ENCODE results near the gene FUBP3. TPM values are rescaled to one million over a fixed set of nuclear protein-coding genes. Genes with fewer than 3 reads are reported as not detected.
"Not testable (repeated sequence)": the region's sequence is repeated elsewhere in the genome, so short reads cannot be mapped to it uniquely, and the experiment has no call there.

FUBP3 gene
- total RNA-seq, 1 donor from 2014 or later = 39.0 TPM

GRCh38 chr9:130681769-130682420 is 102.5 kb downstream of the FUBP3 start:
- DNase-seq (ENCODE audit: low spot score) = no peak

- peak; percentile 71 for DNase-seq (ENCODE audit: low spot score)
These were observed 103.2 kb downstream of the FUBP3 start for GRCh38 chr9:130682421-130683121.

- no peak for DNase-seq (ENCODE audit: low spot score)
These were observed 105.7 kb downstream of the FUBP3 start for GRCh38 chr9:130685104-130685503.

- not testable (repeated sequence) for DNase-seq (ENCODE audit: low spot score)
These were observed 106.6 kb downstream of the FUBP3 start for GRCh38 chr9:130685945-130686344.

GRCh38 chr9:130687615-130688014 is 108.2 kb downstream of the FUBP3 start:
- DNase-seq (ENCODE audit: low spot score) = no peak

Other genes with a start within 250 kb of the FUBP3 start
- 95.3 TPM for gene ASS1, start 134.6 kb upstream of the FUBP3 start, total RNA-seq (ENCODE audit: insufficient read depth, low replicate concordance)
- gene PRDM12, start 85.0 kb downstream of the FUBP3 start, total RNA-seq (ENCODE audit: insufficient read depth, low replicate concordance) = not detected
- gene EXOSC2, start 114.2 kb downstream of the FUBP3 start, total RNA-seq (ENCODE audit: insufficient read depth, low replicate concordance) = 19.7 TPM

Measured in umbilical cord (tissue), 2 donors.